Neural progenitor cell (in vitro differentiated cells): Measurements from ENCODE around the gene TMEM176A. TPM values are rescaled to one million over a fixed set of nuclear protein-coding genes. Genes with fewer than 3 reads are reported as not detected.
A peak's percentile ranks its signal among the peaks of the same experiment; 100 is the strongest.

Experiments
- DNase-seq: peaks from one replicate; pipeline ENCODE4 v3.0.0-alpha.2; 2016; ENCODE audit warnings: low spot score
- H2AFZ ChIP-seq: fragments of 200-600 bp; sonication (generic); replicated peaks from 2 replicates; pipeline ENCODE4 v1.6.1; 2016; ENCODE audit warnings: antibody characterized with exemption
- H3F3A ChIP-seq: fragments of 200-600 bp; sonication (generic); 2 replicates; pipeline ENCODE4 v1.6.1; 2016; ENCODE audit warnings: antibody characterized with exemption, low read depth
- H3K27ac ChIP-seq: fragments of 200-600 bp; sonication (generic); 2 replicates; pipeline ENCODE4 v1.5.1; 2016; ENCODE audit warnings: mild to moderate bottlenecking
- H3K27me3 ChIP-seq: fragments of 200-600 bp; sonication (generic); 2 replicates; pipeline ENCODE4 v1.6.1; 2016; ENCODE audit warnings: mild to moderate bottlenecking, moderate library complexity
- H3K36me3 ChIP-seq: fragments of 200-600 bp; sonication (generic); 2 replicates; pipeline ENCODE4 v1.5.1; 2016
- H3K4me1 ChIP-seq: fragments of 200-600 bp; sonication (generic); 2 replicates; pipeline ENCODE4 v1.6.1; 2016; ENCODE audit warnings: mixed run types
- H3K4me2 ChIP-seq: fragments of 200-600 bp; sonication (generic); 2 replicates; pipeline ENCODE4 v1.6.1; 2016
- H3K4me3 ChIP-seq: fragments of 200-600 bp; sonication (generic); 2 replicates; pipeline ENCODE4 v1.5.1; 2016
- H3K79me2 ChIP-seq: fragments of 200-600 bp; sonication (generic); 2 replicates; pipeline ENCODE4 v1.6.1; 2016; ENCODE audit warnings: low read depth
- H3K9ac ChIP-seq: fragments of 200-600 bp; sonication (generic); 2 replicates; pipeline ENCODE4 v1.6.1; 2016
- H3K9me3 ChIP-seq: fragments of 200-600 bp; sonication (generic); 2 replicates; pipeline ENCODE4 v1.5.1; 2016; ENCODE audit warnings: low read depth
- H4K20me1 ChIP-seq: fragments of 200-600 bp; sonication (generic); 2 replicates; pipeline ENCODE4 v1.6.1; 2016; ENCODE audit warnings: low read depth
- H3K27ac Mint-ChIP-seq: 3 replicates; pipeline ENCODE4 v1.8.0; 2021; ENCODE audit warnings: mixed read lengths
- H3K27me3 Mint-ChIP-seq: 2 replicates; pipeline ENCODE4 v1.8.0; 2022; ENCODE audit warnings: low read depth, mild to moderate bottlenecking, inconsistent platforms, moderate library complexity, mixed read lengths; ENCODE audit not compliant: insufficient read depth
- H3K36me3 Mint-ChIP-seq: 3 replicates; pipeline ENCODE4 v1.8.0; 2021; ENCODE audit warnings: mixed read lengths
- H3K4me1 Mint-ChIP-seq: 3 replicates; pipeline ENCODE4 v1.8.0; 2021; ENCODE audit warnings: mixed read lengths
- H3K4me3 Mint-ChIP-seq: 3 replicates; pipeline ENCODE4 v1.8.0; 2021; ENCODE audit warnings: mild to moderate bottlenecking, moderate library complexity, mixed read lengths
- H3K9me3 Mint-ChIP-seq: 3 replicates; pipeline ENCODE4 v1.8.0; 2020; ENCODE audit warnings: mixed read lengths
- CTCF ChIP-seq: fragments of 200-600 bp; sonication (generic); IDR thresholded peaks from 2 replicates; pipeline ENCODE4 v1.5.1; 2017; ENCODE audit warnings: antibody characterized with exemption, mild to moderate bottlenecking
- EZH2 ChIP-seq: fragments of 200-600 bp; sonication (generic); IDR thresholded peaks from 2 replicates; pipeline ENCODE4 v1.6.1; 2017; ENCODE audit warnings: antibody characterized with exemption, mild to moderate bottlenecking, moderate library complexity
- EZH2phosphoT487 ChIP-seq: fragments of 200-600 bp; sonication (generic); IDR thresholded peaks from 2 replicates; pipeline ENCODE4 v1.6.1; 2017; ENCODE audit warnings: antibody characterized with exemption
- total RNA-seq: library from RNA; depleted of rRNA; stranded (reverse); fragments of >200 nt; gene quantifications from 2 replicates; pipeline ENCODE4 v1.2.3, GENCODE V29; 2015; ENCODE audit warnings: low replicate concordance

TMEM176A gene
- total RNA-seq, 1 donor from 2014 or later, result not detected

GRCh38 chr7:150799156-150799555, 1.4 kb upstream of the TMEM176A start:
- no peak for DNase-seq
- Mint-ChIP-seq H3K4me3 (peak overlapping the region; percentile 76), H3K27ac (no peak overlapping the region), H3K4me1 (peaks cover 14% of the 10 kb centered on the region), H3K27me3 (peaks cover 38% of the 10 kb centered on the region), H3K9me3 (peaks cover 17% of the 10 kb centered on the region), H3K36me3 (no peaks in the 10 kb centered on the region)
- no peak for TF ChIP-seq CTCF
- H3K79me2 ChIP-seq, result no peaks in the 10 kb centered on the region
- no peak overlapping the region for H3K4me2 ChIP-seq
- no peaks in the 10 kb centered on the region for H3K4me1 ChIP-seq
- H3K9ac ChIP-seq, result no peak overlapping the region
- H3K9me3 ChIP-seq, result no peaks in the 10 kb centered on the region
- H3K27me3 ChIP-seq, result peaks cover 76% of the 10 kb centered on the region
- no peak overlapping the region for H3K4me3 ChIP-seq
- no peaks in the 10 kb centered on the region for H4K20me1 ChIP-seq
- H3K36me3 ChIP-seq, result no peaks in the 10 kb centered on the region
- H2AFZ ChIP-seq, result no peak overlapping the region
- H3K27ac ChIP-seq, result no peak overlapping the region
- no peaks in the 10 kb centered on the region for H3F3A ChIP-seq

GRCh38 chr7:150799741-150800580, 608 bp upstream of the TMEM176A start, which contains the start of gene TMEM176B:
Gene TMEM176B (minus strand): TSS chr7:150800364. CDS start chr7:150796569, 3,795 bp downstream.
- Histone ChIP-seq H3K4me2 (peak within 1 kb of the TSS; percentile 82), H3K27me3 (peaks cover 76% of the 10 kb centered on the region)

GRCh38 chr7:150801242-150801945, 825 bp downstream of the TMEM176A start:
- H3F3A ChIP-seq, result no peaks in the 10 kb centered on the region
- peak overlapping the region; percentile 44 for H3K4me3 ChIP-seq
- H4K20me1 ChIP-seq, result no peaks in the 10 kb centered on the region
- H3K9me3 ChIP-seq, result no peaks in the 10 kb centered on the region
- Mint-ChIP-seq H3K4me3 (peak overlapping the region; percentile 62), H3K27me3 (peaks cover 34% of the 10 kb centered on the region), H3K27ac (no peak overlapping the region), H3K36me3 (no peaks in the 10 kb centered on the region), H3K4me1 (peaks cover 14% of the 10 kb centered on the region), H3K9me3 (peaks cover 15% of the 10 kb centered on the region)
- H3K4me2 ChIP-seq, result peak overlapping the region; percentile 82
- TF ChIP-seq EZH2, result no peak
- TF ChIP-seq CTCF, result no peak
- no peak for TF ChIP-seq EZH2phosphoT487
- DNase-seq, result no peak
- no peaks in the 10 kb centered on the region for H3K4me1 ChIP-seq
- no peak overlapping the region for H2AFZ ChIP-seq
- no peaks in the 10 kb centered on the region for H3K79me2 ChIP-seq
- no peak overlapping the region for H3K9ac ChIP-seq
- no peaks in the 10 kb centered on the region for H3K36me3 ChIP-seq
- H3K27me3 ChIP-seq, result peaks cover 67% of the 10 kb centered on the region
- no peak overlapping the region for H3K27ac ChIP-seq

More at GRCh38 chr7:150799741-150800580, 608 bp upstream of the TMEM176A start, which contains the start of gene TMEM176B:
- Histone ChIP-seq H3K4me3 (peak within 1 kb of the TSS; percentile 44), H3F3A (no peaks in the 10 kb centered on the region), H4K20me1 (no peaks in the 10 kb centered on the region), H3K4me1 (no peaks in the 10 kb centered on the region), H3K9me3 (no peaks in the 10 kb centered on the region), H3K9ac (no peak within 1 kb of the TSS), H3K27ac (no peak within 1 kb of the TSS), H3K36me3 (no peaks in the 10 kb centered on the region), H2AFZ (peak within 1 kb of the TSS; percentile 60), H3K79me2 (no peaks in the 10 kb centered on the region)
- Mint-ChIP-seq H3K4me3 (peak within 1 kb of the TSS; percentile 76), H3K36me3 (no peaks in the 10 kb centered on the region), H3K27me3 (peaks cover 40% of the 10 kb centered on the region), H3K27ac (no peak within 1 kb of the TSS), H3K9me3 (peaks cover 17% of the 10 kb centered on the region), H3K4me1 (peaks cover 14% of the 10 kb centered on the region)
- TF ChIP-seq EZH2phosphoT487 (peak; percentile 85), EZH2 (peak; percentile 87), CTCF (no peak)
- DNase-seq, result peak; percentile 32
